IPS DF 19.7 (cell line): ENCODE measurements around the gene CNOT3.
A peak's percentile ranks its signal among the peaks of the same experiment; 100 is the strongest.

Source experiments
- DNase-seq: peaks from one replicate; pipeline ENCODE4 v3.0.0-alpha.2; 2013; ENCODE audit warnings: low read depth, low spot score

The CNOT3 gene

DNA sequence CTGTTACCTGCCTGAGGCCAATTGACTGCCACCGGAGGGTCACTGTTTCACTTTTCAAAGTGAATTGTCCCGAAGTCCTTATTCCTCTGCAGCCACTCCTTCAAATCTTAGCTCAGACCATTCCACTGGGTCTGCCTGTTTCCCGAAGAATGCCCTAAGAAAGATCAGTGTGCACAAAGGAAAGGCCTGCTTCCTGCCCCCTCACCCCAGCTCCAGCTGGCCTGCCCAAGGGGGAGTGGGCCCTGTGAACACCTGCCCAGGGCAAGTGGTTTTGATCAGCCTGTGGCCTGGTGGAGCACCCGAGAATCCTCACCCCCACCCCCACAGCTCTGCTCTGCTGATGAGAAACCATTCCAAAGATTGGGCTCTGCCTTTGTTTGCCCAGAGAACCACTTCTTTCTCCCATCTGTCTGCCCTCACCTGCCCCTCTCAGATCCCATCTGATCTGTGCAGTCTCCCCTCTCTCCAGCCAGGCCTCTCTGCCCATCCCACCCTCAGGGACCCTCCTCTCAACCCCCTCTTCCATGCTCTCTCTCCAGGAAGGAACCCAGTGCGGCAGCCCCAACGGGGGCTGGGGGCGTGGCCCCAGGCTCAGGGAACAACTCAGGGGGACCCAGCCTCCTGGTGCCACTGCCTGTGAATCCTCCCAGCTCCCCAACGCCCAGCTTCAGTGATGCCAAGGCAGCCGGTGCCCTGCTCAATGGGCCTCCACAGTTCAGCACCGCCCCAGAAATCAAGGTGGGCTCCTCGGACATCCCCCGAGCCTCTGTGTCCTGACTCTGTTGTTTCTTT lies 11.7 kb downstream of the CNOT3 start:
- DNase-seq: no peak

DNA sequence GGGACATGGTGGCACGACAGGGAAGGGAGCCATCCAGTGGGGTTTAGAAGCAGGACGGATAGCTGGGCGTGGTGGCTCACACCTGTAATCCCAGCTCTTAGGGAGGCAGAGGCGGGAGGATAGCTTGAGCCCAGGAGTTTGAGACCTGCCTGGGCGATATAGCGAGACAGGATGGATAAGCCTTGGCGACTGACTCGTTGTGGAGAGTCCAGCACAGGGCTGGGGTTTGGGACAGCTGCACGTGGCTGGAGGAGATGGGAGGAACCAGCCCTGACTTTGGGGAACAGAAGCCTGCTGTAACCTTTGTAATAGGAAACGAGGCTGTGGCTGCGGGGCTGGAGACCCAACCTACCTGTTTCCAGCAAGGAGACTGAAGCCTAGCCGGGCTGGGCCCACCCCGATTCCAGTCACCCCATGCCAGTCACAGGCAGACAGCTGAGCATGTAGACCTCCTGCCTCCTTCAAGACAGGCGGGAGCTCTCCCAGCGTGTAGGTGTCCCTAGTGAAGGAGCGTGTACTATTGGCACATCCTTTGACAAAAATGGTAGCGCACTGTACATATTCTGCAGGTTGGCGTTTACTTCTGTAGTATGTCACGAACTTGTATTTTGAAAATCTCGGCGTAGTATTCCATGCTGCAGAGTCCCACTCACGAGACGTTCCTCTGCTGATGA lies 13.9 kb downstream of the CNOT3 start:
- no peak for DNase-seq

DNA sequence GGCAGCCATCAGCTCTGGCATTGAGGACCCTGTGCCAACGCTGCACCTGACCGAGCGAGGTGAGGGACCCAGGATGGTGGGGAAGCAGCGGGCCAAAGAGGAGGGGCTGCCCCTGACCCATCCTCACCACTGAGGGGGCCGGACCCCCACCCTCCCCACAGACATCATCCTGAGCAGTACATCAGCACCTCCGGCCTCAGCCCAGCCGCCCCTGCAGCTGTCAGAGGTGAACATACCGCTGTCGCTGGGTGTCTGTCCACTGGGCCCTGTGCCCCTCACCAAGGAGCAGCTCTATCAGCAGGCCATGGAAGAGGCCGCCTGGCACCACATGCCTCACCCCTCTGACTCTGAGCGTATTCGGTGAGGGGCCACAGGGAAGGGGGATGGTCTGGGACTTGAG lies 14.7 kb downstream of the CNOT3 start:
- no peak for DNase-seq

- no peak for DNase-seq
Observed at GRCh38 chr19:54152878-54153524, 15.4 kb downstream of the CNOT3 start.

DNA sequence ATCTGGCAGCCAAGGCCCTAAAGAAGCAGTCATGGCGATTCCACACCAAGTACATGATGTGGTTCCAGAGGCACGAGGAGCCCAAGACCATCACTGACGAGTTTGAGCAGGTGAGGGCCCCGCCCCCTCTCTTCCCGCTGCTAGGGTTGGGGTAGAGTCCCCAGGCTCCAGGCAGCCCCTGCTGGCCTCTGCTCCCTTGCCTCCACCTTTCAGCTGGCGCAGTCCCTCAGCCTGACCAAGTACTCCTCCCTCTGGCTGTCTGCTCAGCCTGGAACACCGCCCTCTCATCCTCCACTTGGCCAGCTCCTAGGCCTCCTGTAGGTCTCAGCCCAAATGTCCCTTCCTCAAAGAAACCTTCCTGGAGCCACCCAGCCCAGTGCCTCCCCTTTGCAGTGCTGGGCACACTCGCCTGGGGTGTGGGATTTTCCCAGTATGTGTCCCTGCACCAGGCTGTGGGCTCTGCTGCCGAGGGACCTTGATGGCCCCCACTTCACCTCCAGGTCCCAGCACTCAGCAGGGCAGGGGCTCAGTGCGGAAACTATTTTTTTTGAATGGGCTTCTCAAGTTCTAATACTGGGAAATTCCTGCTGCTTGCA lies 16.3 kb downstream of the CNOT3 start:
- DNase-seq: no peak

- no peak for DNase-seq
Observed at GRCh38 chr19:54154603-54155345, 17.2 kb downstream of the CNOT3 start.

DNA sequence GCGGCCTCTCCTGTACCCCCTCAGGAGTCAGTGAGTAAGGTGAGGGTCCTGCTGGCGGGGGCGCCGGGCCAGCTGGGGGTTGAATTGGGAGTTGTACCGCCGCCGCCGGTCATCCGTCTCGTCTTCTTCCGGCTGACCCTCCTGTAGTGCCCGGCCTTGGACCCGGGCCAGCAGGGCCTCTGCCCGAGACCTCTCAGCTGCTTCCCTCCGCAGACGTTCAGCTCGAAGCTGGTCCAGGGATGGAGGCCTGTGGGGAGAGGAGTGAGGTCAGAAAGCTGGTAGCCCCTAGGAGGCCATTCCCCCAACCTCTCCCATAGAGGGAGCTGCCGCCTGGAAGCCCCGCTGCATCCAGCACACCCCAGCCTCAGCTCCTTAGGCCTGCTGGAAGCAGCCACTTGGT lies 18.1 kb downstream of the CNOT3 start:
- no peak for DNase-seq

GRCh38 chr19:54156490-54156889 lies 18.9 kb downstream of the CNOT3 start:
- DNase-seq: no peak

DNA sequence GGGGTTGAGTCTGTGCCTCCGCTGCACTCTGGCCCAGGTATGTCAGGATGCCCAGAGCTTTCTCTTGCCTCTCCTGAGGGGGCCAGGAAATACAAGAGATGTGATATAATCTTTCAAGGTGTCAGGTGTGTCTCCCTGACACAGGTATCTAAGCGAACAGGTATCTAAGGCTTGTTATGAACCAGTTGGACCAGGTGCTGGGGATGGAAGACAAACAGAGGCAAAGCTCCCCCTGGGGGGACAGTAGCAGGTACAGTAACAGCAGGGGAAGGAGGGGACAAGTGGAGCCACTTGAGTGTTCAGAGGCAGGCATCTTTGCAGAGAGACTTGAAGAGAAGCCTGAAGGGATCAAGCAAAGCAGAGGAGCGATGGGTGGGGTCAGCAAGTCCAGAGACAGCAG lies 19.4 kb downstream of the CNOT3 start:
- no peak for DNase-seq

DNA sequence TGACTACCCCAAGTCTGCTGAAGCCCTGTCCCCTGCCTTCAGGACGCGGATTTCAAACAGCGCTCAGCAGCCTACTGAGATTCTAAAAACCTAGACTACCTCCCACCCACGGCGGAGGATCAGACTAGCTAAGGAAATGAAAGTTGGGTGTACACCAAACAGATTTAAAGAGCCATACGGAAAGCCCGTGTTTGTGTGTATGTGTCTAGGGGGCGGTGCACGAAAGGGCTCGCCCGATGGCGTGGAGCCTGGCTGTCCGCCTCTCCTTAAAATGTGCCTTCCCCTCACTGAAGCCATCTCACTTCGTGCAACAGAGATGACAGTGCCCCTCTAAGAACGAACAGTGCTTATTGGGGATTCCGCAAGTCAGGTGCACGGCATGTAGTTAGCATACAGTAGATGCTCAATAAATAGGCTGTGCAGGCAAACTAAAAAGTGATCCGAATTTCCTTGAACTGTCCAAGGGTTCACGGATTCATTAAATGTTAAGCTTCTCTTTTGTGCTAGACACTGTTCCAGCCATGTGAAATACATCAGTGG lies 21.3 kb downstream of the CNOT3 start:
- no peak for DNase-seq

DNA sequence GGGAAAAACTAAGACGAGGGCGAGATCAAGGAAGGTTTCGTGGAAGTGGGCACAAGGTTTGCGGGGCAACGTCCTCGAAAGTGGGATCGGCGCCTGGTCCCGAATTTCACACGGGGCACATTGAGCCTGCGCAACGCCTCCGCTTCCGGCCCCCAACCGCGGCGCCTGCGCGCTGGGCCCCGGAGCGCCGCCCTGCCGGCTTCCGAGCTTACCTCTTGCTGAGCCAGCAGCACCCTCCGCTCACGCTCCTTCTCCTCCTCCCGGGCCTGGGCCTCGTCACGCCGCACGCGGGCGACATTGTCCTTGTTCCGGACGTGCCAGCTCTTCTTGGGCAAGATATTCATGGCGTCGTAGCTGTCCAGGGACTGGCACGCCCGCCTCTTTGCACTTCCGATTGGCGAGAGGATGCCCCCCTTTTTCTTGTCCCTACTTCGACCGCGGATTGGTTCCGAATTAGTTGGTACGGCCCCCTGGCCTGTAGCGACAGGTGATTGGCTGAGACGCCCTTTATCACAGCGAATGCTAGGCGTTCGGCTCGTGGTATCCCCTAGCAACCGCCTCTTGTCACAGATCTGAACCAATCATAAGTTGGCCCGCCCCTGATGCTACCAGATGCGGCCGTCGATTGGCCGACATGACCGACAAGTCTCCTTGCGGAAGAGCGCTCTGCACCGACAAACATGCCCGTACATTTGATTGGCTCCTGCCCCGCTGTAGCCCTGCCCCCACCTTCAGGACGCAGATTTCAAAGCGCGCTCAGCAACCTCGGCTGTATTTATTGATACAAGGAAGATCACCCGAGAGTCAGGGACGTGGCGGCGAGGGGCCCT lies 22.0 kb downstream of the CNOT3 start, which contains the start of gene LENG1:
Gene LENG1, minus strand, starts transcription at position 370 of the 830 bp plus-strand sequence. Its CDS starts 26 bp downstream, at position 344.
- peak; percentile 100 for DNase-seq

DNA sequence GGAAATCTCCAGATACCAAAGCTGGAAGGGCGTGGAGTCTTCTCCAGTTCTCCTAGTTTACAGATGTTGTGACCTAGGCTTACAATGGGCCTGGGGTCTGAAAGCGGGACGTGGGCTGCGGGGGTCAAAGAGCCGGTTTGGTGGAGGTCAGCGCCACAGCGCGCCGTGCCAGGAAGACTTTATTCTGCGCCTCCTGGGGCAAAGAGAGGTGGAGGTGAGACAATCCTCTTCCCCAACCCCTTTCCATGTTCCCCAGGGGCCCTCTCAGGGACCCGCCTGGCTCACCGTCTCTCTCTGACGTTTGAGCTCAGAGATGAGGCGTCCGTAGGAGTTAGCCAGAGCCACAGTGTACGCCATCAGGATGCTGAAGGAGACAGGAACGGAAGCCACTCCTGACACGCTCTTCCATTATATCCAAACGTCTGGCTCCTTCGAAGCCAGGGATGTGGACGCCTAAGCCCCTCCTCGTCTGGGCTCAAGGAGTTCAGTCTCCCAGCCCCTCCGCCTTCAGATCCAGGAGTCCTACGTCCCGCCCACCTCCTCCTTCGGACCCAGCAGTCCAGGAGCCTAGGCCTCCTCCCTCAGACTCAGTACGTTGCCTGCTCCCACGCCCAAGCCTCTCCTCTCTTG lies 22.7 kb downstream of the CNOT3 start:
- DNase-seq: no peak

- no peak for DNase-seq
Observed at GRCh38 chr19:54160854-54161253, 23.3 kb downstream of the CNOT3 start.

DNA sequence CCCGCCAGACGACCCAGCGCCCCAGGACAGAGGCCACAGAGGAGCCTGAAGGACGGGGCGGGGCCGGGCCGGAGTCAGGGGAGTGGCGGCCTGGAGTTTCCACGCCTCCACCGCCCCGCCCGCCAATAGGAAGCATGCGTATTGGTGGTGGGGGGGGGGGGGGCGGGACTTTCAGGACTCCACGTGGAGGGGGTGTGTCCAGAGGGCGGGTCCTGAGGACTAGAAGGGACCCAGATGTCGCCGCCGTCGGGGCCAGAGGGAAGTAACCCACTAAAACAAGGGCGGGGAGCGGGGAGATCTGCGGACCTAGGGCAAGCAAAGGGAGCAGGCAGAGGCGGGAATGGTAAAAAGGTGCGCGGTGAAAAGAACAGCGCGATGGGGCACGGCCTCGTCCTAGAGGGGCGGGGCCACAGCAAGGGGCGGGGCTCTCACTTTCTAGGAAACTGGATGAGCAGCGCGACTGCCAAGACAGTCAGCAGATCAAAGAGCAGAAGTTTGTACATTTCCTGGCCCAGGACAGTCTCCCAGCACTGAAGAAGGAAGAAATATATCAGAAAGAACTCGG lies 24.8 kb downstream of the CNOT3 start:
- no peak for DNase-seq

DNA sequence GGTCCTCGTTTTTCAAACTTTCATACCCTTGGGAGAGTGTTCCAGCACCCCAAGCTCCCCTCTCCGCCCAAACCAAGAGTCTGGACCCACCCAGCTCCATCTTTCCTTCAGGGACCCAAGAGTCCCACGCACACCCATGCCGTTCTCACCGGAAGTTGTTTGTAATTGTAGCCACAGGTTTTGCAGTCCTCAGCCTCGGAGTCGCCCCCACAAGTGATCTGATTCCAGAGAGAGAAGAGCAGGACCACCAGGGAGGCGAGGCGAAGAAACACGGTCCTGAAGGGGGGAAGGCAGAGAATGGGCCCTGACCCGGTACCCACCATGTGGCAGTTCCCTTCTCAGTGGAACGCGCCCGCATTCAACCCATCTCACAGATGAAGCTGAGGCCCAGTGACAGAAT lies 25.3 kb downstream of the CNOT3 start:
- no peak for DNase-seq

- no peak for DNase-seq
Observed at GRCh38 chr19:54164369-54165068, 27.0 kb downstream of the CNOT3 start.

- DNase-seq: no peak
Observed at GRCh38 chr19:54165222-54165621, 27.7 kb downstream of the CNOT3 start.

DNA sequence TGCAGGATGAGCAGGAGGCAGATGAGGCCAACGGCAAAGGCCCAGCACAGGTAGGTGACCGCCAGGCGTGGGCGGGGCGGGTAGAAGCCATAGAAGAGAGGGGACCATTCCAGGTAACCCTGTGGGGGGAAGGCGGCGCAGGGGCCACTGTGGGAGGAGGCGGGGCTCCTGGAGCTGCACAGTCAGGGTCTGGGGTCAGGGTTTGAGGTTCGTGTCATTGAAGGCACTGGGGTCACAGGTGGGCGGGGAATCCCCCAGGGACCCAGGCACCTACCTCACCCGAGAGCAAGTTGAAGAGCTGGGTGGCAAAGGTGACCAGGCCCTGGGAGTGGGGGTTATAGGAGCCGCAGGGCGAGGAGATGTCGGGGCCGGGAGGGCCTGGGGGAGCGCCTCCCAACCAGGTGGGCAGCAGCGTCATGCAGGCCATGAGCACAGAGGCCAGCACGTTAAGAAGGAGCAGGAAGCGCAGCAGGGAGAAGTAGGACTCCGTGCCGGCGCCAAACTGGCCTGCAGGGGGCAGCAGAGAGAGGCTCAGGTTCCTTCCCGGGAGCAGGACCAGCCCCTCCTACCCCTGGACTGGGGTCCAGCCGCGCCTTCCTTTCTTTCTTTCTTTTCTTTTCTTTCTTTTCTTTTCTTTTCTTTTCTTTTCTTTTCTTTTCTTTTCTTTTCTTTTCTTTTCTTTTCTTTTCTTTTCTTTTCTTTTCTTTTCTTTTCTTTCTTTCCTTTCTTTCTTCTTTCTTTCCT lies 30.8 kb downstream of the CNOT3 start:
- no peak for DNase-seq
